A204.1 (cell line): ENCODE data around the gene TNIK.

Experiments used
- FAIRE-seq: peaks from 2 replicates; lab custom pipeline; 2012; peaks lifted over from hg19 to GRCh38; lab: Jason Lieb, UNC

The TNIK gene

DNA sequence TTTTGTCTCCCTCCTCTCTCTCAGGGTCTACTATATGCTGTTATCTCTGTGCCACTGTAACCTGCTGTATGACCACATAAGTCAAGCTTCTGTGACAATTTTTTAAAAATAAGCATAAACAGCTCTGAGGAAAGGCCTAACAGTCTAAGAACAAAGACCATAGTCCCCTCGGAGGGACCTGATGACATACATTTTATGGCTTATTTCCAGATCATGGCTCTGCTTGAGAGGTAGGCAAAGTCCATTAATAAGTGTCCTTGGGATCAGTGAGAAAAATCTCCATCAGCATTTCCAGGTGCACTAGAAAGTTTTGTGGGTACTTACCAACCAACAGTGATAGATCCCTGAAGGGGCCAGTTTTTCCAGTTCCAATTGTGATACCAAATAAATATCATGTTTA, 123.8 kb downstream of the TNIK start:
- no peak for FAIRE-seq

DNA sequence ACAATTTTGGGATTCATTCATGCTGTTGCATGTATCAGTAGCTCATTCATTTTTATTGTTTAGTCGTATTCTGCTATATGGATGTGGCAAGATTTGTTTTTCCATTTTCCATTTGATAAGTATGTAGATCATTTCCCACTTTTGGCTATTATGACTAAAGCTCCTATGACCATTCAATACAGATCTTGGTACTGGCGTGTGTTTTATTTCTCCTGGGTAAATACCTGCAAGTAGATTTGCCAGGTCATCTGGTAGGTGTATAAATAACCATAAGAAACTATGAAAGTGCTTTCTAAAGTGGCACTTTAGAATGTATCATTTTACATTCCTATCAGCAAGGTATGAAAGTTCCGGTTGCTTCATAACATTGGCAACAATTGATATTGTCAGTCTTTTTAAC, 124.6 kb downstream of the TNIK start:
- no peak for FAIRE-seq

DNA sequence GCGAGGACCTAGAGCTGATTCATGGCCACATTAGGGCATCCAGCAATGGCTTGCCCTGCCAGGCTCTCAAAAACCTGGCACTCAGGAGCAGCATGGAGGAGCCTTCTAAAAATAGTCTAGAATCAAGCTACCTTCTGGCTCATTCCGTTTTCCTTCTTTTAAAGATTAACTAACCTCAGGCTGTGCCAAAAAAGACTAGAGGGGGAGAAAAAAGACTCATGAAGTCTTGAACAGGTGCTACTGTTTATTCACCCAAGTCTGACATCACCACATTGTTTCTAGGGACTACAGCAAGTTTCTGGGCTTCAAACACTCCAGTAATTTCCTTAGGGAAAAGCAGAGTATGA, 125.8 kb downstream of the TNIK start:
- no peak for FAIRE-seq

DNA sequence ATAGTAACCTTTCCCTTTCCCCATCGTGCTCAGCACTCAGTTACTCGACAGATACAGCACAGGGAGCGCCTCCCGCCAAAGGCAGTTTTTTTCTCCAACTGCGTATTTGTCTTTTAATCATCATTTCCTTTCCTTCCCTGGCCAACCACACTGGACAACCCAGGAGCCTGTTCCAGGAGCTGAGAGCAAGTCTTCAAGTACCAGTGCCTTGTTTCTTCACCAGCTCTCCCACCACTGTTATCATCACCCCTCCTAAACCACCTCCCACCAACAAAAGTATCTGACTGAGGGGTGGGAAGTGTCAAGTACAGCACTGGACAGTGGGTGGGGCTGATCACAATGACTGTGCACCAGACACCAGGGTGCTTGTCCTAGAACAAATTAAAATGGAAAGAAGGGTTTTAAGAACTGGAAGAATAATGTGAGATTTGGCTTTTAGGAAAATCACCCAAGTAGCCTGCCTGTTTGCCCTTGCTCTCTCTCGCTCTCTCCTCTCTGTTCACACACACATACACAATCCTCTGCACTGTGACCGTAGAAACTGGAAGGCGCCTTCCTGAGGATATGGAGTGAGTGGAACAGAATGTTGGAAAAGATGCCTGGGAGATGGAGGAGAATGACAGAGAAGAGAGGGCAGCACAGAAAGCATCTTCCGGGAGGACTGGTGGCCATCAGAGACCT, 126.3 kb downstream of the TNIK start:
- no peak for FAIRE-seq

DNA sequence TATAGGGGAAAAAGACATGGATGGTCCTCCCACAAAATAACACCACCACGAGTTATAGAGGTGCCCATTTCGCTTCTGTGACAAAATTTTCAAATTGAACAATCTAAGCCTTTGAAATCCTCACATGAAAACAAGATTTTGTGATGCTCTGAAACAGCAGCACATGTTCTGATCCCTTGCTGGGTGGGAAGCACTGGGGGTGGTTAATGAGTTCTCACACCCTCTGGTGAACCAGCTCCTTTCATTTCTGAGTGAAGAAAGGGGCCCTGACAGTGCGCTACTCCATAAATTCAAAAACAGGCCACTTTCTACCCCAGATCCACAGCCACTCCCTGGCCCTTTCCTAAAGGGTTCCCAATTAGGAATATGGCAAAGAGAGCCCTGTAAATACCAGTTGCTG, 129.3 kb downstream of the TNIK start:
- FAIRE-seq, result no peak

DNA sequence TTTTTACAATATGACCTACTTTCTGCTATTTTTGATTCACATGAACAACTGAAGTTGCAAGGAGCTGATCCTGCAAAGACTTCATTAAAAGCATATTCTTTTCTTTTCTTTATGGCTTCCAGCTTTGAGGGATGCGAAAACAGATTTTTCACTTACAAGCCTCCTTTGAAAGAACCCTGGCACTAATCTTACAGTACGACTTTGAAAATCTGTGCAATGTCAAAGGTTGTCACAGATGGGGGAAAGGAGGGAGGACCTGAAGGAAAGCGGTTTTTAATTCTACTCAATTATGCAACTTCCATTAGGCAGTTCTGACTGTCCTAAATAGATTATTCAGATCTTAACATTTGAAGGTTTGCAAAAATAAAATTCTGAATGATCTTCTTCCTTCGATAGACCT, 130.5 kb downstream of the TNIK start:
- FAIRE-seq, result no peak

DNA sequence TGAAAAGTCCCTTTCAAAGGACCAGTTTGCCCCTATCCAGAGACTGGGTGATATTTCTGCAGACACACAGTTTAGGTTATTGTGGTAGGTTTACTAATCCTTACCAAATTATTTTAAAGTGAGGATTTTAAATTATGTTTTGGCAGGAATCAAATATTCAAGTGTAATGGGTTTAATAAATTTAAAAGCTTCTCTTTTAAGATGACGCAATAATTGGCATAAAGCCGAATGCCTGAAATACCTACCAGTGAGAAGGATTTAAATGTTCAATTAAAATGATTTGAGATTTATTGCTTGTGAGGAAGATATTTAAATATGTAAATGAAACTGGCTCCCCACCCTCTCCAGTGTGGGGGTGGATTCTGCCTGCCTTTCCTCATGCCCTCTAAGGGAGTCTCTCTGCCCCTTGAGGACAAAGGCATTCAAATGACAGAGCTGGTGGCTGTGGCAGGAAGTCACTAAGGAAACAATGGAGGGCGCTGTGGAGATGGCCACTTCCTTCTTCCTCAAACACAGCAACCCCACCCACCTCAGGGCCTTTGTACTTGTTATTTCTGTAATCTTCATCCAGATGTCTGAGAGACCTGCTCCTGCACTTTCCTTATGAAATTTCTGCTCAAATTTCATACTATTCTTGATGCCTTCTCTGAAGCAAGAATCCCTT, 131.7 kb downstream of the TNIK start:
- FAIRE-seq, result no peak

DNA sequence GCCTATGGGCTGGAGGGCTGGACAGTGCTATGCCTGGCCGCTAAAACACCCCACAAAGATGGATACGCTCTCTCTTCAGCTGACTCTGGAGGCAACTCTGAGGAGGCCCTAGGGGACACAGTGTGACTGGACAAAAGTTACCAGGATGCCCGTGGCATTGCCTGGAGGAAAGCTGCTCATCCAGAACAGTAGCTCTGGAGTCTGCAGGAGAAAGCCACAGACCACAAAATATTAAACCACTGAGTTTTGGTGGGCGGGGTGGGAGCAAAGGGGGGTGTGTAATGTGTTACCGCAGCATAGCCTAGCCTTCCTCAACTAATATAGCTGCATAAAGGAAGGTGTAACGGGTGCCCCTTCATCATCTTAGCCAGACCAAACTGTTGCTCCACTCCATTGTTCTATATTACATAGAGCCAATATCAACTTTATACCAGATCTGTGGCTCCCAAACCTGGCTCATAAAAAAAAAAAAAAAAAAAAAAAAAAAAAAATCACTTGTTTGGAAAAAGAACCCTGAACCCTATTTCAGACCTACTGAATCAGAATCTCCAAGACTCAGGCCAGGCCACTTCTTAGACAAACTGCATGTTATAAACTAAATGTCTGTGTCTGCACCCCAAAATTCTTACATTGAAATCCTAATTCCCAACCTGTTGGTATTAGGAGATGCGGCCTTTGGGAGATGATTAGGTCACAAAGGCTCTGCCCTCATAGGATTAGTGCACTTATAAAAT, 132.6 kb downstream of the TNIK start:
- no peak for FAIRE-seq

DNA sequence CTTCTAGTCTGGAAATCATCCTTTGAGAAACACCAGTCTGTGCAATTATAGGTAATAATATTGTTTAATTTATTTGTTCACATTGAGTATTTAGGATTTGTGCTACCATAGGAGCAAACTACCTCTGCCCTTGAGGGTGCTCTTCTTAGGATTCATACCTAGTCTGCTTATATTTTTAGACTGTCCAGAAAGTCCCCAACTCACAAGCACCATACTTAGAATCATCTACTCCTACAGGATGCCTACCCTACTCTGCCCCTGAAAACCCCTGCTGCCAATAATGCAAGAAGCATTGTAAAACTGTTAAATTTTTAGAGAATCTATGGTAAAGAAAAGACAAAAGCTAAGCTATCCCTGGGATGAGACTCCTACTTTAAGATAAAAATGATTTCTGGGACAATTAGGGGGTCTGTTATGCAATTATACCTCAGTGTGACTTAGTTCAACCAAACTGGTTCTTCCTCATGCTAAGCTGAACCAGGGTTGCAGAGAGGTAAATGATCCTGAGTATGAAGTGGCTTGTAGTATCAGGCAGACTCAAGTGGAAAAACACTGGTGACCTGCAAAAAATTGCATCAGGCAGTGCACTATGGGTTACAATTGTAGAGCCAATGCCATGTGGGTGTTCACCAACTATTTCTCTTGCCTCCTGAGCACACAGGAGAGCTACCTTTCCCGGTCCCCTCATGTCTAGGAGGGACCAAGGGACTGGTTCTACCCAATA, 133.3 kb downstream of the TNIK start:
- no peak for FAIRE-seq

DNA sequence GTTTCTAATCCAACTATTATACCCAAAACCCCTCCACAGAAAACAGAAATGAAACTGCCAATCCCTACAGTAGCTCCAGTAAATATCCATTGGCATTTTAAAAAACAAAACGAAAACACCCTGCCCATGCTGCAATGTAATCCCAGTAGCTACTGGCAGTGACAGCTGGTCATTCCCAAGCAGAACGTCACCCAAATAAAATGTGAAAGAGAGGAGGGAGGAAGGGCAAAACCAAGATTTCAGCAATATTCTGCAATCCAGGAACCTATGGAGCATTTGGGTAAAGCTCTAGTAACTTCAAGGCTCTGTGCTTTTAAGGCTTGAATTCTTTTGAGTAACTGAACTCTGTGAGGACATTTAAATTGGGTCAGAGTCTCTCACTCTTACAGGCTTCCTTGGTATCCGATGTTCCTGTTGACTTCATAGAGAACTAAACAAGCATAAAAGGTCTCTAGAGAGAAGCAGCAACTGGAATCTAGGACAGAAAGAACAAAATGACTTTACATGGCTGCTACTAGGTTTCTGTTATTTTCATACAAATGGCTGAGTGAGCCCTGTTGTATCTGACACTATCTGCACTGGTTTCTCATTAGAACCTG, 136.2 kb downstream of the TNIK start:
- no peak for FAIRE-seq

DNA sequence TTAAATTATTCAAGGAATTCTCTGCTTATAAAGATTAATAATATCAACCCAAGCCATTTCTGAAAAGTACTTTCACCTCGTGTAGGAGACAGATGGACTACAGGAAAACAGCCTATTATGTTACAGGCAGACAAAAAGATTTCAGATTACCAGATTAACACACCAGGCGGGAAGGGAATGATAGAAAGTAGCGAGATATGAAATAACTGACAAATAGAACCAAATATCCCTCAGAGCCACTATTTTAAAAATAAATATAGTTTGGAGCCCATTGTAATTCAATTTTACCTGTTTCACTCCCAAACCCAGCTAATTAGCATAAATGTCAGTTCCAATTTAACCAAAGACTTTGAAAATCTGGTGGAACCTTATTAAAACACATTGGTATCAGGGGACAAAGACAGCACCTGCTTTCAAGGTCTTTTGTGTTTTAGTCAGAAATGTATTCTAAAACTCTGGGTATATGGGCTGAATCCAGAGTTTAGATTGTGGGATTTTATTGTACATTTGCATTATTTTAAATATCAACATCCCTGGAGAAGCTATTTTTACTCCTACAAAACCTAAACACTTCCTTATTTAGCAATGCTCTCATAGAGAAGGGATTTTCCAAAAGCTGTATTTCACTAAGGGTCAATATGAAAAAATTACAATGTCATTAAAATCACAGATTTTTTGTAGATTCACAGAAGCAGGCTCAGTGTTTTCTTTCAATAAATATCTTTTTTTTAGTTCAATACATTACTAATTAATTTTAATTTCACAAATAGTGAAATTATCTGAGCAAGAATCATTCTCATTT, 138.4 kb downstream of the TNIK start:
- no peak for FAIRE-seq

DNA sequence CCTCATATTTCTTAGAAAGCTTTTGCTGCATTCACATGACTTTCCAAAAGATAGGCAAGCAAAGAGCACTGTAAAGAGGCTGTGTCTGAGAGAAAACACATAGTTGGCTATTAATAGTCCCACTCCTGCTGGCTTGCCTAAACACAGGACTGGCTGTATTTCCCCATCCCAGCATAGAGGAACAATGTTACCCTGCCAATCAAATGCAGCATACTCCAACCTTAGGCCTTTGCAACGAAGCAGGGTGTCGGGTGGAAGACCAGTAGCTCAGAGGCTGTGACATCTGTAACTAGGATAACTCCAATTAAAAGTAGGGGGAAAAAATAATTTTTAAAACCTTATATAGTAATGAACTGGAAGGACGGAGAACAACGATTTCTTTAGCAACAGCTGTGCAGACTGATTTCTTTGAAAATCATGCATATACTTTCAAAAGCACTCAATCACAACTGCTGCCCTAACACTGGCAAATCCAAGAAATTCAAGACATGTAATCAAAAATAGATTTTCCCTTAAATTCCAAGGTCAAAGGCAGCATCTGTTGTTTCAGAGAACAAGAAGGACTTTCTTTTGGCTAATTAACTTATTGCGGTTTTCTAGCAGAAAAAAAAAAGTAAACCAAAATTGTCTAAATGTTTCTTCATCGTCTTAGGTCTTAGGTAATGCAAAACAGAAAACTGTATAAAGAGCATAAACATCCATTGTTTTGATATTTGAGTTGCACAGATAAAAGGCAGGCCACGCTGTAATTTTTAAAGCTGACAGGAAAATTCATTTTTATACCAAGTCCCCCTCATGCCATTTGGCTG, 139.3 kb downstream of the TNIK start:
- FAIRE-seq, result no peak

DNA sequence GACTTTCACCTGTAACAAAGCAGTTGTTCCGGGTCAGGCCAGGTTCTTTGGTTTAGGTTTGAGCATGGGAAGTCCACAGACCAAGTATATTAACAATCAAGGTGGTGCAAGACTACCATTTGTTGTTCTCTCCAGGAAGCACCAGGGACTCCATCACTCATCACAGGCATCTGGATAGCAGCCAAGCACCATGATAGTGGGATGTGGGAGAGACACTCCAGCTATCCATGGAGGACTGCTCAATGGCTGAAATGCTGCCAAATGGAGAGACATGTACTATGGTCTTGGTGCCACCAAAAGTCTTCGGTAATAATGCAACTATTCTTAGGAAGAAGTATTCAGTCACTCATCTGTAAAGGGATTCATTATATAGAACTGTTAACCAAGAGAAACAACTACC, 143.0 kb downstream of the TNIK start:
- FAIRE-seq, result no peak

DNA sequence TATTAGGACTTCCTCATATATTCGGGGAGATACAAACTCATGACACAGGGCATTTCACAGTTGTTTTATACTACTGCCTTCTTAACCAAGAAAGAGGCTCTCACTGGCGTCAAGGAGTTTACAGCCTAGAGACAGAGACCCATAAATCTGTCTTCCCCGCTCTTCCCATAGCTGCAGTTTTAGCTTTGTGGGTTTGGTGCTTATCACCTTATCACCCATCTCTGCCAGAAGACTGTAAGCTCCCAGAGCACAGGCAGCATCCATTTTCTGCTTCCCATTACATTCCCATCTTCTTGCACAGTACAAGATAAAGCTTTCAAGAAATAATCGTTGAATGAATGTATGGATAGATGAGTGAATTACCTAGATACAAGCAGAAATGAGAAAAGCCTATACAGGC, 144.3 kb downstream of the TNIK start:
- FAIRE-seq, result no peak

DNA sequence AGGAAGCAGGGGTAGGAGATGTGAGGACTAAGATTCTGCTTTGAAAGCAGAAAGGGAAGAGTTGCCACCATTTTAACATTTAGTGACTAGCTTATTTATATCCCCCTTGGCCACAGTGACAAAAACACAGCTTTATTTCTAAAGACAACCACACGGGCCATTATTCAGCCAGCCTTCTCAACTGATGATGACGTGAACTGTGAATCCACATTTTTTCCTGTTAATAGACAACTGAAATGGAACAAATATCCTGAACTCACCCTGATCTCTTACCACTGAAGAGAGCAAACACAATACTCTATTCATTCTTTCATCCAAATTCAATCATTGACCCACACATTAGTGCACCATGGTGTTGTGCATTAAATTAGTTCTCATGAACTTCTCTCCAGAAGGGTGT, 145.1 kb downstream of the TNIK start:
- no peak for FAIRE-seq

DNA sequence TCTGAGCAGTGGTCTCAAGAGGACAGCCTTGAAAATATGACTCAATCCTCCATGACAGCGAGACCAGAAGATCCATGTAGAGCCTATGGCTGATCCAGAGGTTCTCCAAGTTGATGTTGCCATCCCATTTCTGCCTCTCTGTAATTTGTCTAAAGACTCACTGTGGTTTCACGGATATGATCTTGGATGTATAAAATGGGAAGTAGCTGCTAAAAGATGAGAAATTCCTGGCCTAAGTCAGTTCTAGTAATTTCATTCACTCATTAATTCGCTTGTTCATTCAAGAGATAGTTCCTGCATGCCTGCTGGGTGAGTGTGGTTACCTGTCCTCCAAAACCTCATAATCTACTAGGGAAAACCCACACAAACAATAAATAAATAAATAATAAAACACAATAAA, 145.9 kb downstream of the TNIK start:
- no peak for FAIRE-seq

DNA sequence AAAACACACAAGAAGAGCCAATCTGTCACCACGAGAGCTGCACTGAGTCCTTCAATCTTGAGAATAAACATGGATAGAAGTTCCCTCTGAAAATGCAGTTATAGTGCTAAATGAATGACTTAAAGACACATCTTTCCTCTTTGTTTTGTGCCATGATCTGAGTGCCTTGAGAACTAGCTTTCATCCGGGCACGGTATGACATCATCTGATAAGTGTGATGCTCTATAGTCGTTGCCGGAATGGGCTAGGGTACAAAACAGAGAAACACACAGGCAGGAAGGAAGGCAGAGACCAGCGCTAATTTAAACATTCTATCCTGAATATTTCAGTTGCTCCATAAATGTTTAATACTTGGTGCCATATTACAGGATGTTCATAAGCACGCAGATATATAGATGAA, 146.5 kb downstream of the TNIK start:
- no peak for FAIRE-seq

DNA sequence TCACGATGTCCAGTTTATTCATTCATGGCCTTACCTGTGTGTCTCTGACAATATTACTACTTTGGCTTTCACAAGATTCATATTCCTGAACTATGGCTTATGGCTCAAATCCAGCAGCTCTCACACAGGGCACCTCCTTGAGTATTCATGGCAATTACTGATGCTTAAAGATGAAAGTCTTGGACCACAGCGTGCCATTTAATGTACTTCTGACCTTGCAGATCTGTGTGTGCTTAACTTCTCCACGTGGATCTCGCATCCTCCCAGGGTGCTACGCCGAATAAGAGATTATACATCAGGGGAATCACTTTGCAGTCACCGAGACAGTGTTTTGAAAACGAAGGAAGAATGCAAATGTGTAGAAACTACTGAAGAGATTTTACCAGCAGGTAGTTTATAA, 147.5 kb downstream of the TNIK start:
- FAIRE-seq, result no peak

DNA sequence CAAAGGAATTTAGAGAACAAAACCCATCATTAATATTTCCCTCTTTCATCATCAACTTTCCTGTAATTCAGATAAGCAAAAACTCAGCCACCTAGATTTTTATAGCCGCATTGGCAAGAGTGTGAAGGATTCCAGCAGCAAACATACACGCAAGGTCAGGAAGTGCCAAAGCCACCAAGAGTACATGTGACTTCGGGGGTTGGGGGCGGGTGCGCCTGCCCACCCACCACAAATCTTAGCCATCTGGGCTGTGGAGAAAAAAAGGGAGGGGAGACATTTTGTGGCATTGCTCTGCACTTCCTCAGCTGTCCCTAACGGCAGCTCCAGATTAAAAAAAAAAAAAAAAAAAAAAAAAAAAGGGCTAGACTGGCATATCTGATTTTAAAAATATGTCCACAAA, 148.4 kb downstream of the TNIK start:
- no peak for FAIRE-seq

DNA sequence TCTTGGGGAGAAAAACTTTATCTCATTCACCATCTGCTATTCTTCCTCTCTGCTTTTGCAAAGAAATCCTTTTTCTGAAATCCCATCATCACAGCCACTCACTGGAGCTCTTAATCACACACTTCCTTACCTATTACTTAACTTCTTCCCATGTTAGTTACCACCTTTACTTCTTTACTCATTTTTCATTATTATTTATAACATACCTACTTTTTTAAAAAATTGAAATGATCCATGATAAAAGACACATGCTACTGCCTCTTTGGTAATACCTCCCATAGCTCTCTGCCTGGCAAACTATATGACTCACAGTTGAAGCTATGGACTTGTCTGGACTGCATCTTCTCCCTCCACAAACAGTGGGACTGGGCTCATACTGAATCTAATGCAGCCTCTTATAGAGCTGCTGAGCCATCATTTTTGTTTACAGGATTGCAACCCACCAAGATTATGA, 150.3 kb downstream of the TNIK start:
- FAIRE-seq, result no peak

DNA sequence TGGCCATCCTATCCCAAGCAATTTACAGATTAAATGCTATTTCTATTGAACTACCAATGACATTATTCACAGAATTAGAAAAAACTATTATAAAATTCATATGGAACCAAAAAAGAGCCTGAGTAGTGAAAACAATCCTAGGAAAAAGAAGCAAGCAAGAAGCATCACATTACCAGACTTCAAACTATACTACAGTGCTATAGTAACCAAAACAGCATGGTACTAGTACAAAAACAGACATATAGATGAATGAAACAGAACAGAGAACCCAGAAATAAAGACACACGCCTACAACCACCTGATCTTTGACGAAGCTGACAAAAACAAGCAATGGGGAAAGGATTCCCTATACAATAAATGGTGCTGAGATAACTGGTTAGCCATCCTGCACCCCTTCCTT, 152.2 kb downstream of the TNIK start:
- no peak for FAIRE-seq
